GM20000 (cell line): ENCODE data around the gene ABCB11.

ENCODE experiments used
- DNase-seq: peaks from one replicate; pipeline ENCODE4 v3.0.0; 2012; ENCODE audit warnings: low spot score
- TF ChIP-seq, protein P1 (sequence below): IDR thresholded peaks from 2 replicates; pipeline ENCODE4 v1.5.1; 2012; ENCODE audit warnings: mild to moderate bottlenecking, control low read depth; ENCODE audit errors: extremely low read depth, missing control alignments

Gene ABCB11

GRCh38 chr2:168997794-168998193 is 33.3 kb downstream of the ABCB11 start:
- TF ChIP-seq, protein P1, sequence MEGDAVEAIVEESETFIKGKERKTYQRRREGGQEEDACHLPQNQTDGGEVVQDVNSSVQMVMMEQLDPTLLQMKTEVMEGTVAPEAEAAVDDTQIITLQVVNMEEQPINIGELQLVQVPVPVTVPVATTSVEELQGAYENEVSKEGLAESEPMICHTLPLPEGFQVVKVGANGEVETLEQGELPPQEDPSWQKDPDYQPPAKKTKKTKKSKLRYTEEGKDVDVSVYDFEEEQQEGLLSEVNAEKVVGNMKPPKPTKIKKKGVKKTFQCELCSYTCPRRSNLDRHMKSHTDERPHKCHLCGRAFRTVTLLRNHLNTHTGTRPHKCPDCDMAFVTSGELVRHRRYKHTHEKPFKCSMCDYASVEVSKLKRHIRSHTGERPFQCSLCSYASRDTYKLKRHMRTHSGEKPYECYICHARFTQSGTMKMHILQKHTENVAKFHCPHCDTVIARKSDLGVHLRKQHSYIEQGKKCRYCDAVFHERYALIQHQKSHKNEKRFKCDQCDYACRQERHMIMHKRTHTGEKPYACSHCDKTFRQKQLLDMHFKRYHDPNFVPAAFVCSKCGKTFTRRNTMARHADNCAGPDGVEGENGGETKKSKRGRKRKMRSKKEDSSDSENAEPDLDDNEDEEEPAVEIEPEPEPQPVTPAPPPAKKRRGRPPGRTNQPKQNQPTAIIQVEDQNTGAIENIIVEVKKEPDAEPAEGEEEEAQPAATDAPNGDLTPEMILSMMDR, result no peak
- DNase-seq, result no peak

DNA sequence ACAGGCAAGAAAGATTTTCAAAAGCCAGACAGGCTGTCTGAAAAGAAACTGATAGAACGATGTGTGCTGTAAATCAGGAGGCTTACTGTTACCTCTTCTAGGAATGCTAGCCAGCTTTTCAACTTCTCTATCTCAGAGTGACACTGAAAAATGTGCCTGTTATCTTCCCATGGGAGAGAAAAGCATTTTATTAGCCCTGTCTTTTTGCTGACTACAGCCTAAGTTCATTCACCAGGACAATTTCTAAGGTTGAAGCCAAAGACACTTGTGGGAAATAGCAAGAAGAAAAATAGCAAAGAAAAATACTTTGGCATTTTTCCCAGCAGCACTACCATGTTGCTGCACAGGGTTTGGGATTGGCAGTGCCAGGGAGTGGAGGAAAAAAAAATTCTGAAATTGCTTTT is 34.0 kb downstream of the ABCB11 start:
- TF ChIP-seq, protein P1, result no peak

DNA sequence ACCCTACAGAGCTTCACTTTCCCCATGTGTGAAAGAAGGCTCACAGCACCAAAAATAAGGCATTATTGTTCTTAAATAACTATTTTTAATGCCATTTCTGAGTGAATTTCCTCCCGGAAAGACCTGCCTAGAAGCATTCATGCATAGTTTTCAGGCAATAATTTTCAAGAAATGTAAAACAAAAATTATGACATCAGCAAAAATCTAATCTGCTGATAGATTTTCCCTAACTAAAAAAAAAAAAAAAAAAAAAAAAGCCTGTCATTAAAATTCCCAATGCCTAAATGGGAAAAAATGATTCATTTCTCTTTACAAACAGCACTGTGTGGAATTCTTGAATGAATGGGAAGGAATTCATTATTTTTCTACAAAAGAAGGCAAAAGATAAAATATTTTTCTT is 35.4 kb downstream of the ABCB11 start:
- TF ChIP-seq, protein P1, result no peak

More for the DNA sequence above, 34.0 kb downstream of the ABCB11 start:
- no peak for DNase-seq

GRCh38 chr2:168993538-168993937 is 37.6 kb downstream of the ABCB11 start:
- TF ChIP-seq, protein P1, result no peak
- DNase-seq, result no peak

More for the DNA sequence above, 35.4 kb downstream of the ABCB11 start:
- no peak for DNase-seq

DNA sequence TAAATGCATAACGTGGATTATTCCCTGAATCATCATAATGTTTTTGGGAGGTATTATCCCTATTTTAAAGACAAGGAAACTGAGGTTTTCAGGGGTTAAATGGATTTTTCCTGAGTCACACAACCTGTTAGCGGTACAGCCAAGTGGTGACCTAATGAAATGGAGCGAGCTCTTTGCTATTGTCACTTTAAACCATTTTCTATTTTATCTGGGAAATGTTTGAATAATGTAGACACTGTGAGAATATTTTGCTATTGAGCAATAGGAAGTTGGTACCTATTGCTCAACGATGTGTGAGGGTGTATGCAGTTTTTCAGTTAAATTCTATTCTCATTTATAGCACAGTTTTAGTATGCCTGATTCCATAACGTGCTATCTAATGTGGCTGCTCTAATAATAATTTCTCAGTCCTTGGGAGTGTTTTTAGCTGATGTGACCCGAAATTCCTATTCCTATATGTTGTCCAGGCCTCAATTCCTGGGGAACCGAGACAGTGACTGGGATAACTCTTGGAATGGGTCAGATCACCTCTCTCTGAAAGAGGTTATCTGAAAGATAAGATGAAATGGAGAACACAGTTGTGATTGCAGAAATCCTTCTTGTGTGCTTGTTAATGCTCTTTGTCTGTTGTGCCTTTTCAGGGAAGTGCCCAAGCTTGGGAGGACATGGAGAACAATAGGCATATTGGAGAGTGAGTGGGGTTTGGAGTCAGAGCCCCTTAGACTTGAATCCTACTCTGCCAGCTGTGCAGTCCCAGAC is 38.4 kb downstream of the ABCB11 start:
- DNase-seq, result no peak
- TF ChIP-seq, protein P1, result no peak

- TF ChIP-seq, protein P1, result no peak
- DNase-seq, result no peak
These were observed 39.1 kb downstream of the ABCB11 start for GRCh38 chr2:168992026-168992425.

- TF ChIP-seq, protein P1, result no peak
- DNase-seq, result no peak
These were observed 42.4 kb downstream of the ABCB11 start for GRCh38 chr2:168988755-168989154.
